ENCODE data around the gene KIF16B. TPM values are rescaled to one million over a fixed set of nuclear protein-coding genes. Genes with fewer than 3 reads are reported as not detected.

KIF16B gene
- total RNA-seq, 2 experiments from 2014 or later = 3.5 to 4.2 TPM

DNA sequence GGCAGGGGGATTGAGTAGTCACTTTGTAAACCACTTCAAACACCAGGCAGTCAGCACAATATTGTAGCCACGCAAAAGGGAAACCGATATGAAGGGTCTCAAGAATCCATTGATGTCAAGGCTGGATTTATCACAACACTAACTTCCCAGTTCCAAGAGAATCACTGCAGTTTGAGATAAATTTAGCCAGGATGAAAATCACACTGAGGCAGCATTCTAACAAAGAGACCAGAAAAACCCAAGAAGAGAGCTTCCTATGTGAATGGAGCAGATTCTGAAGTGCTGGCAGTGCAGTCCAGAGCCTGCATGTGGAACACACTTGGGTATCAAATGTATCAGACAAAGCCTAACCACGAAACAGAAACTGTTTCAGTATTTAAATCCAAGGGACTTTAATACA, 84.6 kb downstream of the KIF16B start:
- ChIA-PET CTCF (interaction anchor here (1.9 kb wide), 1 partner anchor 13 kb away, joined by 5 read pairs; no protein-coding TSS in a partner anchor), POLR2A (no interaction called here)
- H3K36me3 Mint-ChIP-seq (ENCODE audit: low read depth) = no peaks in the 10 kb centered on the region
- ATAC-seq (no peak), DNase-seq (no peak)
- H3K27me3 Mint-ChIP-seq = no peaks in the 10 kb centered on the region
- no peaks in the 10 kb centered on the region for H3K9me3 Mint-ChIP-seq
- intact Hi-C loops (cut with micrococcal nuclease) = no loop called here
- H3K27ac Mint-ChIP-seq = no peak overlapping the region
- no peak overlapping the region for H3K4me3 Mint-ChIP-seq
- TF ChIP-seq, protein P1, sequence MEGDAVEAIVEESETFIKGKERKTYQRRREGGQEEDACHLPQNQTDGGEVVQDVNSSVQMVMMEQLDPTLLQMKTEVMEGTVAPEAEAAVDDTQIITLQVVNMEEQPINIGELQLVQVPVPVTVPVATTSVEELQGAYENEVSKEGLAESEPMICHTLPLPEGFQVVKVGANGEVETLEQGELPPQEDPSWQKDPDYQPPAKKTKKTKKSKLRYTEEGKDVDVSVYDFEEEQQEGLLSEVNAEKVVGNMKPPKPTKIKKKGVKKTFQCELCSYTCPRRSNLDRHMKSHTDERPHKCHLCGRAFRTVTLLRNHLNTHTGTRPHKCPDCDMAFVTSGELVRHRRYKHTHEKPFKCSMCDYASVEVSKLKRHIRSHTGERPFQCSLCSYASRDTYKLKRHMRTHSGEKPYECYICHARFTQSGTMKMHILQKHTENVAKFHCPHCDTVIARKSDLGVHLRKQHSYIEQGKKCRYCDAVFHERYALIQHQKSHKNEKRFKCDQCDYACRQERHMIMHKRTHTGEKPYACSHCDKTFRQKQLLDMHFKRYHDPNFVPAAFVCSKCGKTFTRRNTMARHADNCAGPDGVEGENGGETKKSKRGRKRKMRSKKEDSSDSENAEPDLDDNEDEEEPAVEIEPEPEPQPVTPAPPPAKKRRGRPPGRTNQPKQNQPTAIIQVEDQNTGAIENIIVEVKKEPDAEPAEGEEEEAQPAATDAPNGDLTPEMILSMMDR (IDR thresholded peaks at IDR 0.05) = no peak
- H3K4me1 Mint-ChIP-seq (ENCODE audit: low read depth) = no peaks in the 10 kb centered on the region

DNA sequence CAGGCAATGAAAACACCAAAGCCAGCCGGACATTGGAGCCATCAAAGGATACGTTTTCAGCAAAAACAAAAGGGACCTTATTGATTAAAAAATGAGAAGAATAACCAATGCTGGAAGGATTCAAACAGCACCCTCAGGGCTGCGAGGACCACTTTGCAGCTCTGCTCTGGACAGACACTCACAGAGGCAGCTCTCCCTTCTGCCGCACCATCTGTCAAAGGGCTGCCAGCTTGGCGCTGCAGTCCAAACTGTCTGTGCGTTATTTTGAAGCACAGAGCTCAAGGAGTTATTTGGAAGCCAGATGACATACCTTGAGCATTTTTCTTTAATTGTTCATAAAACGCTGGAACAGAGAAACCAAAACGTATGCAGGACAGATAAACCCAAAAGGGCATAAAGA, 85.2 kb downstream of the KIF16B start:
- CTCF ChIA-PET = interaction anchor here (1.9 kb wide), 1 partner anchor 12 kb away, joined by 5 read pairs; no protein-coding TSS in a partner anchor
- ATAC-seq (no peak), DNase-seq (no peak)
- no peaks in the 10 kb centered on the region for H3K9me3 Mint-ChIP-seq
- POLR2A ChIA-PET = no interaction called here
- no peak overlapping the region for H3K4me3 Mint-ChIP-seq
- H3K36me3 Mint-ChIP-seq (ENCODE audit: low read depth) = no peaks in the 10 kb centered on the region
- H3K4me1 Mint-ChIP-seq (ENCODE audit: low read depth) = no peaks in the 10 kb centered on the region
- intact Hi-C loops (cut with micrococcal nuclease) = no loop called here
- TF ChIP-seq, protein P1 (IDR thresholded peaks at IDR 0.05) = no peak
- no peaks in the 10 kb centered on the region for H3K27me3 Mint-ChIP-seq
- no peak overlapping the region for H3K27ac Mint-ChIP-seq

DNA sequence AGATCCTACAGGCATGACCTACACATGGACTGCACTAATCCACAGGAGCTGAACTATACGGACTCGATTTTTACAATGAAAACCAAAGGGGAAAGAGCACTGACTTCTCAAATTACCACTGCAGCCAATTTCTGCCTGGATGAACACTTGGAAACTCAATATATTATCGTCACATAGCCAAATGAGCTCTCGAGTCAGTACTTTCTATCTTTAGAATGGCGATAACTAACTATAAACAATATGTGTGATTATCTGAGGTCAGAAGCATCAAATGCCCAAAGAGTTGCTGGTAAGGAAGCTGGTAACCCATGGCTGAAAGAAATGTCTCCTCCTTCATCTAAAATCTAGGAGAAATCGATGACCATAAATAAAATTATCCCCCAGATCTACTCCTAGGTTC, 86.7 kb downstream of the KIF16B start:
- intact Hi-C loops (cut with micrococcal nuclease) = no loop called here
- Mint-ChIP-seq H3K36me3 (ENCODE audit: low read depth) (no peaks in the 10 kb centered on the region), H3K4me1 (ENCODE audit: low read depth) (no peaks in the 10 kb centered on the region), H3K4me3 (no peak overlapping the region), H3K9me3 (no peaks in the 10 kb centered on the region), H3K27ac (no peak overlapping the region), H3K27me3 (no peaks in the 10 kb centered on the region)
- CTCF ChIA-PET = no interaction called here
- TF ChIP-seq, protein P1 (IDR thresholded peaks at IDR 0.05) = no peak
- POLR2A ChIA-PET = no interaction called here
- DNase-seq (no peak), ATAC-seq (no peak)

DNA sequence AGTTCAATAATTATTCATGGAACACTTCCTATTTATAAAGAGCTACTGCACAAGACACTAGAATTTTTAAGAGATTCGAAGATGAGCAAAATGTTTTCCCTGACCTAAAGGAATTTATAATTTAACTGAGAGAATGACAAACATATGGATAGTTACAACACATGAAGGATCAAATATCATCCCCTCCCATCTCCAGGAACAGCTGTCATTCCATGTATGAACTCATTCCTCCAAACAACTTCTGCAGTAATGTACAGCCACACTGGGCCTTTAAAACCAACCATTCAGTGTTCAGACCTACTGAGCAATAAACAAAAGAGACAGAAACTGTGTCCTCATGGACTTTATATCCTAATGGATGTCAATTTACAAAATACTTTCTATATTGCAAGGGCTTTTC, 87.8 kb downstream of the KIF16B start:
- Mint-ChIP-seq H3K9me3 (no peaks in the 10 kb centered on the region), H3K27ac (no peak overlapping the region), H3K36me3 (ENCODE audit: low read depth) (no peaks in the 10 kb centered on the region), H3K4me1 (ENCODE audit: low read depth) (no peaks in the 10 kb centered on the region), H3K4me3 (no peak overlapping the region), H3K27me3 (no peaks in the 10 kb centered on the region)
- CTCF ChIA-PET = interaction anchor here (0.7 kb wide), 1 partner anchor 9 kb away, joined by 3 read pairs; no protein-coding TSS in a partner anchor
- no peak for ATAC-seq
- POLR2A ChIA-PET = no interaction called here
- TF ChIP-seq, protein P1 (IDR thresholded peaks at IDR 0.05) = no peak
- no peak for DNase-seq
- intact Hi-C loops (cut with micrococcal nuclease) = no loop called here

DNA sequence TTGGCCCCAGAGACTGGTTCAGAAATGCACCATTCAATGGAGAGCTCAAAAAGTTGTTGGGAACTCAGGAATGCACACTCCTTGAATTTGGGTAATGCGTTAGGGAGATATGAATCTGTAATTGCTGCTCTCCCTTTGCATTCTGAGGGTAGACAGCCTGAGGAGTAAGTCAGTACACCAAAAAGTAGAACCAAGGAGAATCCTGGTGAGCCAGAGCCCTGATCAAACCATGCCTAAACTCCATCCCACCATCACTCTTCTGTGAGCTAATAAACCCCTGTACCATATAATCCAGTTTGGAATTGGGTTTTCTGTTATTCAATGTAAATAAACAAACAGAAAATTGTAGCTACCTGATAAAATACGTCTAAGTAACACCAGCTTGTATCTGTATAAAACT, 90.2 kb downstream of the KIF16B start:
- H3K4me1 Mint-ChIP-seq (ENCODE audit: low read depth) = no peaks in the 10 kb centered on the region
- intact Hi-C loops (cut with micrococcal nuclease) = no loop called here
- CTCF ChIA-PET = interaction anchor here (0.5 to 1.6 kb wide), 2 partner anchors 19 to 278 kb away, joined by 3 to 5 read pairs; no protein-coding TSS in a partner anchor

More for the DNA sequence above, 90.2 kb downstream of the KIF16B start:
- DNase-seq (no peak), ATAC-seq (no peak)
- Mint-ChIP-seq H3K9me3 (no peaks in the 10 kb centered on the region), H3K4me3 (no peak overlapping the region), H3K27me3 (no peaks in the 10 kb centered on the region), H3K36me3 (ENCODE audit: low read depth) (peaks cover 3% of the 10 kb centered on the region), H3K27ac (no peak overlapping the region)
- TF ChIP-seq, protein P1 (IDR thresholded peaks at IDR 0.05) = no peak
- POLR2A ChIA-PET = no interaction called here
